Astrocyte (in vitro differentiated cells and primary cell): ENCODE results near the gene SOX30.

Experiments
- EZH2 ChIP-seq: IDR thresholded peaks from 2 replicates; pipeline ENCODE4 v1.6.1; 2012; ENCODE audit warnings: mild to moderate bottlenecking, low read length, inconsistent platforms; ENCODE audit not compliant: insufficient read depth
- TF ChIP-seq, protein P1 (sequence below): IDR thresholded peaks from 2 replicates; pipeline ENCODE4 v1.5.1; 2011; ENCODE audit warnings: low read depth, mild to moderate bottlenecking, inconsistent platforms, low read length, moderate library complexity; ENCODE audit not compliant: insufficient read depth

GRCh38 chr5:157640406-157641066, 11.7 kb downstream of the SOX30 start:
- TF ChIP-seq, protein P1, sequence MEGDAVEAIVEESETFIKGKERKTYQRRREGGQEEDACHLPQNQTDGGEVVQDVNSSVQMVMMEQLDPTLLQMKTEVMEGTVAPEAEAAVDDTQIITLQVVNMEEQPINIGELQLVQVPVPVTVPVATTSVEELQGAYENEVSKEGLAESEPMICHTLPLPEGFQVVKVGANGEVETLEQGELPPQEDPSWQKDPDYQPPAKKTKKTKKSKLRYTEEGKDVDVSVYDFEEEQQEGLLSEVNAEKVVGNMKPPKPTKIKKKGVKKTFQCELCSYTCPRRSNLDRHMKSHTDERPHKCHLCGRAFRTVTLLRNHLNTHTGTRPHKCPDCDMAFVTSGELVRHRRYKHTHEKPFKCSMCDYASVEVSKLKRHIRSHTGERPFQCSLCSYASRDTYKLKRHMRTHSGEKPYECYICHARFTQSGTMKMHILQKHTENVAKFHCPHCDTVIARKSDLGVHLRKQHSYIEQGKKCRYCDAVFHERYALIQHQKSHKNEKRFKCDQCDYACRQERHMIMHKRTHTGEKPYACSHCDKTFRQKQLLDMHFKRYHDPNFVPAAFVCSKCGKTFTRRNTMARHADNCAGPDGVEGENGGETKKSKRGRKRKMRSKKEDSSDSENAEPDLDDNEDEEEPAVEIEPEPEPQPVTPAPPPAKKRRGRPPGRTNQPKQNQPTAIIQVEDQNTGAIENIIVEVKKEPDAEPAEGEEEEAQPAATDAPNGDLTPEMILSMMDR: no peak
- TF ChIP-seq EZH2: no peak
